HepG2 (cell line): Measurements from ENCODE around the gene TMEM266.

Experiments
- CCAR2 ChIP-seq: fragments of 200-400 bp; formaldehyde crosslinking; optimal IDR thresholded peaks from 2 replicates; pipeline ENCODE3; 2018; ENCODE audit warnings: low read depth, mild to moderate bottlenecking, low read length, moderate library complexity
- EP300 ChIP-seq, 3 experiments: sonication (generic) in 1 of 3; formaldehyde crosslinking in 1 of 3; IDR thresholded peaks; 2 replicates each; pipeline versions ENCODE4 v1.5.1 to v1.6.1; 2011 to 2020; ENCODE audit warnings: low read depth in 2 of 3, low read length in 2 of 3, borderline replicate concordance in 1 of 3, improper control_type of control experiment in 1 of 3, mild to moderate bottlenecking in 1 of 3, missing genetic modification reagents in 1 of 3, moderate library complexity in 1 of 3
- NFYC ChIP-seq: IDR thresholded peaks from 2 replicates; pipeline ENCODE4 v1.6.1; 2016; ENCODE audit warnings: missing genetic modification reagents, missing compliant biosample characterization
- NR2C2 ChIP-seq: sonication (generic); formaldehyde crosslinking; IDR thresholded peaks from 2 replicates; pipeline ENCODE4 v1.4.0; 2020; ENCODE audit warnings: missing genetic modification reagents, mild to moderate bottlenecking, moderate library complexity, borderline replicate concordance
- POLR2AphosphoS5 ChIP-seq: IDR thresholded peaks from 2 replicates; pipeline ENCODE4 v1.6.1; 2012; ENCODE audit warnings: low read depth, low read length
- RNF2 ChIP-seq: fragments of 450-650 bp; conservative IDR thresholded peaks from 2 replicates; pipeline ENCODE4 v1.6.1; 2016; ENCODE audit warnings: low read depth
- SIN3A ChIP-seq: IDR thresholded peaks from 2 replicates; pipeline ENCODE4 v1.6.1; 2011; ENCODE audit warnings: low read depth, mild to moderate bottlenecking, control low read depth, low read length, borderline replicate concordance
- SRF ChIP-seq: IDR thresholded peaks from 2 replicates; pipeline ENCODE4 v1.6.1; 2011; ENCODE audit warnings: mild to moderate bottlenecking, low read depth, low read length, moderate library complexity
- TMF1 ChIP-seq: sonication (generic); formaldehyde crosslinking; IDR thresholded peaks from 2 replicates; pipeline ENCODE4 v1.8.1; 2022; ENCODE audit warnings: low read depth, missing genetic modification reagents
- ZBTB7B ChIP-seq: sonication (generic); formaldehyde crosslinking; IDR thresholded peaks from 2 replicates; pipeline ENCODE4 v1.4.0; 2020; ENCODE audit warnings: missing genetic modification reagents
- ZNF619 ChIP-seq: sonication (generic); formaldehyde crosslinking; IDR thresholded peaks from 2 replicates; pipeline ENCODE4 v1.4.0; 2020; ENCODE audit warnings: mild to moderate bottlenecking, missing genetic modification reagents
- ZNF788 ChIP-seq: sonication (generic); formaldehyde crosslinking; IDR thresholded peaks from 2 replicates; pipeline ENCODE4 v1.5.0; 2020; ENCODE audit warnings: mild to moderate bottlenecking, missing genetic modification reagents, borderline replicate concordance
- TF ChIP-seq, protein P1 (sequence below): sonication (generic); formaldehyde crosslinking; IDR thresholded peaks from 2 replicates; pipeline ENCODE4 v1.5.0; 2020; ENCODE audit warnings: mild to moderate bottlenecking, missing genetic modification reagents, moderate library complexity
- TF ChIP-seq, protein P2 (sequence below): sonication (generic); formaldehyde crosslinking; IDR thresholded peaks from 2 replicates; pipeline ENCODE4 v1.5.1; 2020; ENCODE audit warnings: missing genetic modification reagents, mild to moderate bottlenecking, borderline replicate concordance

- TF ChIP-seq ZNF619 (CRISPR knock-in tag) (no peak), NFYC (CRISPR knock-in tag) (no peak), TMF1 (CRISPR knock-in tag) (no peak), EP300 (IDR thresholded peaks at IDR 0.05; ENCODE audit: low read depth in 2 of 2, low read length in 2 of 2) (no peak), EP300 (CRISPR knock-in tag; IDR thresholded peaks at IDR 0.05; ENCODE audit: borderline replicate concordance) (no peak), ZNF788 (no peak), SRF (no peak), NR2C2 (no peak), ZBTB7B (CRISPR knock-in tag) (no peak), SIN3A (no peak), CCAR2 (no peak), RNF2 (no peak), POLR2AphosphoS5 (no peak)
- TF ChIP-seq, protein P1, sequence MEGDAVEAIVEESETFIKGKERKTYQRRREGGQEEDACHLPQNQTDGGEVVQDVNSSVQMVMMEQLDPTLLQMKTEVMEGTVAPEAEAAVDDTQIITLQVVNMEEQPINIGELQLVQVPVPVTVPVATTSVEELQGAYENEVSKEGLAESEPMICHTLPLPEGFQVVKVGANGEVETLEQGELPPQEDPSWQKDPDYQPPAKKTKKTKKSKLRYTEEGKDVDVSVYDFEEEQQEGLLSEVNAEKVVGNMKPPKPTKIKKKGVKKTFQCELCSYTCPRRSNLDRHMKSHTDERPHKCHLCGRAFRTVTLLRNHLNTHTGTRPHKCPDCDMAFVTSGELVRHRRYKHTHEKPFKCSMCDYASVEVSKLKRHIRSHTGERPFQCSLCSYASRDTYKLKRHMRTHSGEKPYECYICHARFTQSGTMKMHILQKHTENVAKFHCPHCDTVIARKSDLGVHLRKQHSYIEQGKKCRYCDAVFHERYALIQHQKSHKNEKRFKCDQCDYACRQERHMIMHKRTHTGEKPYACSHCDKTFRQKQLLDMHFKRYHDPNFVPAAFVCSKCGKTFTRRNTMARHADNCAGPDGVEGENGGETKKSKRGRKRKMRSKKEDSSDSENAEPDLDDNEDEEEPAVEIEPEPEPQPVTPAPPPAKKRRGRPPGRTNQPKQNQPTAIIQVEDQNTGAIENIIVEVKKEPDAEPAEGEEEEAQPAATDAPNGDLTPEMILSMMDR, result no peak
- TF ChIP-seq, protein P2, sequence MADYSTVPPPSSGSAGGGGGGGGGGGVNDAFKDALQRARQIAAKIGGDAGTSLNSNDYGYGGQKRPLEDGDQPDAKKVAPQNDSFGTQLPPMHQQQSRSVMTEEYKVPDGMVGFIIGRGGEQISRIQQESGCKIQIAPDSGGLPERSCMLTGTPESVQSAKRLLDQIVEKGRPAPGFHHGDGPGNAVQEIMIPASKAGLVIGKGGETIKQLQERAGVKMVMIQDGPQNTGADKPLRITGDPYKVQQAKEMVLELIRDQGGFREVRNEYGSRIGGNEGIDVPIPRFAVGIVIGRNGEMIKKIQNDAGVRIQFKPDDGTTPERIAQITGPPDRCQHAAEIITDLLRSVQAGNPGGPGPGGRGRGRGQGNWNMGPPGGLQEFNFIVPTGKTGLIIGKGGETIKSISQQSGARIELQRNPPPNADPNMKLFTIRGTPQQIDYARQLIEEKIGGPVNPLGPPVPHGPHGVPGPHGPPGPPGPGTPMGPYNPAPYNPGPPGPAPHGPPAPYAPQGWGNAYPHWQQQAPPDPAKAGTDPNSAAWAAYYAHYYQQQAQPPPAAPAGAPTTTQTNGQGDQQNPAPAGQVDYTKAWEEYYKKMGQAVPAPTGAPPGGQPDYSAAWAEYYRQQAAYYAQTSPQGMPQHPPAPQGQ (CRISPR knock-in tag), result no peak
These were observed 185.4 kb downstream of the TMEM266 start for GRCh38 chr15:76245072-76245610.
